HEK293 (cell line): Measurements from ENCODE around the gene CRYBA4.

Source experiments
- HOXD13 ChIP-seq: sonication (generic); formaldehyde crosslinking; IDR thresholded peaks from 2 replicates; pipeline ENCODE4 v1.8.0; 2022; ENCODE audit warnings: missing genetic modification reagents, borderline replicate concordance
- SETDB1 ChIP-seq: IDR thresholded peaks from one replicate; pipeline ENCODE4 v1.6.1; 2017; ENCODE audit warnings: mild to moderate bottlenecking, low read length, moderate library complexity, mixed read lengths; ENCODE audit not compliant: insufficient read length
- SP2 ChIP-seq: fragments of 450-650 bp; formaldehyde crosslinking; IDR thresholded peaks from 2 replicates; pipeline ENCODE4 v1.5.1; 2016; ENCODE audit warnings: missing biosample characterization, missing genetic modification characterization
- TCF7L2 ChIP-seq: IDR thresholded peaks from 2 replicates; pipeline ENCODE4 v1.6.1; 2011; ENCODE audit warnings: low read depth, mild to moderate bottlenecking, inconsistent platforms, low read length, moderate library complexity, borderline replicate concordance
- YY1 ChIP-seq: fragments of 450-650 bp; formaldehyde crosslinking; IDR thresholded peaks from 2 replicates; pipeline ENCODE4 v1.5.1; 2018; ENCODE audit warnings: missing biosample characterization, missing genetic modification characterization
- ZNF114 ChIP-seq: fragments of 450-650 bp; formaldehyde crosslinking; IDR thresholded peaks from 2 replicates; pipeline ENCODE4 v1.5.0; 2017; ENCODE audit warnings: missing biosample characterization, missing genetic modification characterization
- ZNF24 ChIP-seq: fragments of 450-650 bp; formaldehyde crosslinking; IDR thresholded peaks from 2 replicates; pipeline ENCODE4 v1.5.1; 2016; ENCODE audit warnings: missing biosample characterization, missing genetic modification characterization
- TF ChIP-seq, protein P1 (sequence below): fragments of 450-650 bp; formaldehyde crosslinking; IDR thresholded peaks from 2 replicates; pipeline ENCODE4 v1.5.1; 2016; ENCODE audit warnings: missing biosample characterization, missing genetic modification characterization
- TF ChIP-seq, protein P2 (sequence below): fragments of 450-650 bp; formaldehyde crosslinking; IDR thresholded peaks from 2 replicates; pipeline ENCODE4 v1.5.1; 2016; ENCODE audit warnings: missing biosample characterization, missing genetic modification characterization
- TF ChIP-seq, protein P3 (sequence below): fragments of 450-650 bp; formaldehyde crosslinking; IDR thresholded peaks from 2 replicates; pipeline ENCODE4 v1.5.1; 2016; ENCODE audit warnings: missing biosample characterization, missing genetic modification characterization
- TF ChIP-seq, protein P4 (sequence below): fragments of 450-650 bp; formaldehyde crosslinking; IDR thresholded peaks from 2 replicates; pipeline ENCODE4 v1.5.1; 2016; ENCODE audit warnings: missing biosample characterization, missing genetic modification characterization

DNA sequence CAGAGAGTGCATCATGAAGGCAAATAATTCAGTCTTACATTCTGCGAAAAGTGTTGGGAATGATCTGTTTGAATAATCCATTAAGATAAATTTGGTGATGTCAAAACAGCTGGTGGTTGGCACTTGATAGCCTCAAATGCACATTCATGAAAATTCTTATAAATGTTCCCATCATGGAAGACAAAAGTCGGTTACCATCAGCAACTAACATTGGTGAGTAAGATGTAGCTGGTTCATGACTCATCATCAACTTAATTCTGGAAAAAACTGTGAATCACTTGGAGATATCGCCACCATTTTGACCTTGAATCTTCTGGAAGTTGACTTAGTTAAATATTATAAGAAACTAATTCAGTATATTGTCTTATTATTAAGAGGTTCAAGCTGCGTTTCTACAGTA is 15.2 kb upstream of the CRYBA4 start:
- no peak for TF ChIP-seq ZNF114 (tag by site-specific recombination)
- TF ChIP-seq, protein P1, sequence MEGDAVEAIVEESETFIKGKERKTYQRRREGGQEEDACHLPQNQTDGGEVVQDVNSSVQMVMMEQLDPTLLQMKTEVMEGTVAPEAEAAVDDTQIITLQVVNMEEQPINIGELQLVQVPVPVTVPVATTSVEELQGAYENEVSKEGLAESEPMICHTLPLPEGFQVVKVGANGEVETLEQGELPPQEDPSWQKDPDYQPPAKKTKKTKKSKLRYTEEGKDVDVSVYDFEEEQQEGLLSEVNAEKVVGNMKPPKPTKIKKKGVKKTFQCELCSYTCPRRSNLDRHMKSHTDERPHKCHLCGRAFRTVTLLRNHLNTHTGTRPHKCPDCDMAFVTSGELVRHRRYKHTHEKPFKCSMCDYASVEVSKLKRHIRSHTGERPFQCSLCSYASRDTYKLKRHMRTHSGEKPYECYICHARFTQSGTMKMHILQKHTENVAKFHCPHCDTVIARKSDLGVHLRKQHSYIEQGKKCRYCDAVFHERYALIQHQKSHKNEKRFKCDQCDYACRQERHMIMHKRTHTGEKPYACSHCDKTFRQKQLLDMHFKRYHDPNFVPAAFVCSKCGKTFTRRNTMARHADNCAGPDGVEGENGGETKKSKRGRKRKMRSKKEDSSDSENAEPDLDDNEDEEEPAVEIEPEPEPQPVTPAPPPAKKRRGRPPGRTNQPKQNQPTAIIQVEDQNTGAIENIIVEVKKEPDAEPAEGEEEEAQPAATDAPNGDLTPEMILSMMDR (tag by site-specific recombination), result no peak
- no peak for TF ChIP-seq HOXD13
- no peak for TF ChIP-seq ZNF24 (tag by site-specific recombination)
- TF ChIP-seq, protein P2, sequence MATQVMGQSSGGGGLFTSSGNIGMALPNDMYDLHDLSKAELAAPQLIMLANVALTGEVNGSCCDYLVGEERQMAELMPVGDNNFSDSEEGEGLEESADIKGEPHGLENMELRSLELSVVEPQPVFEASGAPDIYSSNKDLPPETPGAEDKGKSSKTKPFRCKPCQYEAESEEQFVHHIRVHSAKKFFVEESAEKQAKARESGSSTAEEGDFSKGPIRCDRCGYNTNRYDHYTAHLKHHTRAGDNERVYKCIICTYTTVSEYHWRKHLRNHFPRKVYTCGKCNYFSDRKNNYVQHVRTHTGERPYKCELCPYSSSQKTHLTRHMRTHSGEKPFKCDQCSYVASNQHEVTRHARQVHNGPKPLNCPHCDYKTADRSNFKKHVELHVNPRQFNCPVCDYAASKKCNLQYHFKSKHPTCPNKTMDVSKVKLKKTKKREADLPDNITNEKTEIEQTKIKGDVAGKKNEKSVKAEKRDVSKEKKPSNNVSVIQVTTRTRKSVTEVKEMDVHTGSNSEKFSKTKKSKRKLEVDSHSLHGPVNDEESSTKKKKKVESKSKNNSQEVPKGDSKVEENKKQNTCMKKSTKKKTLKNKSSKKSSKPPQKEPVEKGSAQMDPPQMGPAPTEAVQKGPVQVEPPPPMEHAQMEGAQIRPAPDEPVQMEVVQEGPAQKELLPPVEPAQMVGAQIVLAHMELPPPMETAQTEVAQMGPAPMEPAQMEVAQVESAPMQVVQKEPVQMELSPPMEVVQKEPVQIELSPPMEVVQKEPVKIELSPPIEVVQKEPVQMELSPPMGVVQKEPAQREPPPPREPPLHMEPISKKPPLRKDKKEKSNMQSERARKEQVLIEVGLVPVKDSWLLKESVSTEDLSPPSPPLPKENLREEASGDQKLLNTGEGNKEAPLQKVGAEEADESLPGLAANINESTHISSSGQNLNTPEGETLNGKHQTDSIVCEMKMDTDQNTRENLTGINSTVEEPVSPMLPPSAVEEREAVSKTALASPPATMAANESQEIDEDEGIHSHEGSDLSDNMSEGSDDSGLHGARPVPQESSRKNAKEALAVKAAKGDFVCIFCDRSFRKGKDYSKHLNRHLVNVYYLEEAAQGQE (tag by site-specific recombination), result no peak
- TF ChIP-seq SETDB1, result no peak
- TF ChIP-seq, protein P3, sequence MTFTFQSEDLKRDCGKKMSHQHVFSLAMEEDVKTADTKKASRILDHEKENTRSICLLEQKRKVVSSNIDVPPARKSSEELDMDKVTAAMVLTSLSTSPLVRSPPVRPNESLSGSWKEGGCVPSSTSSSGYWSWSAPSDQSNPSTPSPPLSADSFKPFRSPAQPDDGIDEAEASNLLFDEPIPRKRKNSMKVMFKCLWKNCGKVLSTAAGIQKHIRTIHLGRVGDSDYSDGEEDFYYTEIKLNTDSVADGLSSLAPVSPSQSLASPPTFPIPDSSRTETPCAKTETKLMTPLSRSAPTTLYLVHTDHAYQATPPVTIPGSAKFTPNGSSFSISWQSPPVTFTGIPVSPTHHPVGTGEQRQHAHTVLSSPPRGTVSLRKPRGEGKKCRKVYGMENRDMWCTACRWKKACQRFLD (tag by site-specific recombination), result no peak
- TF ChIP-seq SP2 (tag by site-specific recombination), result no peak
- TF ChIP-seq YY1, result no peak
- no peak for TF ChIP-seq TCF7L2
- TF ChIP-seq, protein P4, sequence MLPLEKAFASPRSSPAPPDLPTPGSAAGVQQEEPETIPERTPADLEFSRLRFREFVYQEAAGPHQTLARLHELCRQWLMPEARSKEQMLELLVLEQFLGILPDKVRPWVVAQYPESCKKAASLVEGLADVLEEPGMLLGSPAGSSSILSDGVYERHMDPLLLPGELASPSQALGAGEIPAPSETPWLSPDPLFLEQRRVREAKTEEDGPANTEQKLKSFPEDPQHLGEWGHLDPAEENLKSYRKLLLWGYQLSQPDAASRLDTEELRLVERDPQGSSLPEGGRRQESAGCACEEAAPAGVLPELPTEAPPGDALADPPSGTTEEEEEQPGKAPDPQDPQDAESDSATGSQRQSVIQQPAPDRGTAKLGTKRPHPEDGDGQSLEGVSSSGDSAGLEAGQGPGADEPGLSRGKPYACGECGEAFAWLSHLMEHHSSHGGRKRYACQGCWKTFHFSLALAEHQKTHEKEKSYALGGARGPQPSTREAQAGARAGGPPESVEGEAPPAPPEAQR, result no peak
